ENCODE results near the gene PON2. TPM values are rescaled to one million over a fixed set of nuclear protein-coding genes. Genes with fewer than 3 reads are reported as not detected.

Gene PON2
- total RNA-seq, 1 experiment from 2014 or later, result 213 TPM

- DNase-seq (ENCODE audit: low read depth), result no peak
Observed at GRCh38 chr7:95444796-95445195, 10.0 kb upstream of the PON2 start.

GRCh38 chr7:95441042-95441823 is 6.4 kb upstream of the PON2 start:
- DNase-seq (ENCODE audit: low read depth), result no peak

DNA sequence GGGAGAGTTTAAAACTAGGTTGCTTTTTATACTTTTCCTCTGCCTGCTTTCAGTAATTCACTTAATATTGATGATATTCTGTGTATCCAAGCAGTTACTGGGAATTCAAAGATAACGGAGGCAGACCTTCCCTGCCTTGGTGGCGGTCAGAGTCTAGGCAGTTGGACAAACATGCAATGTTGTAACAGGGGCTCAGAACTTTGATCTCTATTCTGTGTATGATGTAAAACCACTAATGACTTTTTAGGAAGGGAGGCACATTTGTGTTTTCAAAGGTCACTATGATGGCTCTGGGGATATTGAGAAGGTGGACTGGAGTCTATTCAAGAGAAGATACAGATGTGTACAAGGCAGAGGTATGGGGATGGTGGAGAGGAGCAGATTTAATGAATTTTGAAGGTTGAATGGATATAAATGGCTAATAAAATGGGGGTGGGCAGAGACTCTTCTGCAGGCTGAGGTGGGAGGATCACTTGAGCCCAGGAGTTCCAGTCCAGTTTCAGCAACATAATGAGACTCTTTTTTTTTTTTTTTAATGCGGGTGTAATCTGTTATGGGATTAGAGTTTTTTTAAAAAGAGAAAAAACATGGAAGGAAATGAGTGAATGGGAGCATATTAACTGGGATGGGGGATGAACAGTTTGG is 5.7 kb upstream of the PON2 start:
- DNase-seq (ENCODE audit: low read depth), result no peak

GRCh38 chr7:95436407-95436806 is 1.6 kb upstream of the PON2 start:
- DNase-seq (ENCODE audit: low read depth), result no peak

- no peak for DNase-seq (ENCODE audit: low read depth)
Observed at GRCh38 chr7:95435422-95435780, 573 bp upstream of the PON2 start.

GRCh38 chr7:95433952-95434556 is 774 bp downstream of the PON2 start:
- DNase-seq (ENCODE audit: low read depth), result no peak

DNA sequence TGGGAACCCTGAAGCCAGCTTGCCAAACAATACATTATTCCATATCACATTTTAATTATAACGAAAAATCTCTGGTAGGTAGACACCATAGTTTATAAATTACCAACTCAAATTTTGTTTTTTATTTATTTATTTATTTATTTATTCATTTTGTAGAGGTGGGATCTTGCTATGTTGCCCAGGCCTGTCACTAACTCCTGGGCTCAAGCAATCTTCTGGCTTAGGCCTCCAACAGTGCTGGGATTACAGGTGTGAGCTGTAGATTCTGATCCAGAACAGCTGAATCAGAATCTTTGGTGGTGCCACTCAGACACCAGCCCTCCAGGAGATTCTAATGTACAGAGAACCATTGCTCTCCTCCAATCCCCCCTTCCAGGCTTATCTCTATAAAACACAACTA is 1.7 kb downstream of the PON2 start:
- DNase-seq (ENCODE audit: low read depth), result no peak

DNA sequence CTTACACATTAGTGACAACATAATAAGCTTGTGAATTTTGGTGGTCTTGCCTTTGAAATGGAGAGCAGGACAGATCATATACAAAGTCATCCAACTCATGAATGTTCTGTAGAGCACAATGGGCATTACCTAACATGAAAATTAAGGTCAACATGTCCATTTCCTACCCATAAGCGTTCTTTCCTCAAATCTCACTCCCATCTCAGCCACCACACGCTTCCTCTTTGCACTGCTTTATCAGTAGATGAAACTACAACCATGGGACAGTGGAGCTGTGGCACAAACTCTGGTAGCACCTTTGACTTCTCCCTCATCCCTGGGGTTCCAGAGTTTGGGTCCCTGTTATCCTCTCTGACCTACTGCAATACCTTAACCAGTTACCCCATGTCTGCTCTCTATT is 2.2 kb downstream of the PON2 start:
- no peak for DNase-seq (ENCODE audit: low read depth)

DNA sequence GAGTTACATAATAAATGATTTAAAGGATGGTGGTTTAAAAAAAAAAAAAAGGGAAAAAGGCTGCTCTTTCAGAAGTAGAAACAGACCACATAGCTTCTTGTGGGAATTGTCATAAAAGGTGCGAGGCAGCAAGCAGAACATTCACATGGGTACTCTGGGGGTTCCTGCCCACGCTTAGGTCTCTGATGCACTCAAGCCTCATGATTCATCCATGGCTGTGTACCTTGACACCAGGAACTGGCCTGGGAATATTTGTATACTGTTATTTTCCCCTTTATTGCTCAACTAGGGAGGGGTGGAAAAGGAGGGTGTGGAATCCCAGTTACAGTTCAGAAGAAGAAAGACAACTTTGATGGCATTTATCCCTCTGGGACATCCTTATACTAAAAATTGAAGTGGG is 4.0 kb downstream of the PON2 start:
- peak; percentile 37 for DNase-seq (ENCODE audit: low read depth)

DNA sequence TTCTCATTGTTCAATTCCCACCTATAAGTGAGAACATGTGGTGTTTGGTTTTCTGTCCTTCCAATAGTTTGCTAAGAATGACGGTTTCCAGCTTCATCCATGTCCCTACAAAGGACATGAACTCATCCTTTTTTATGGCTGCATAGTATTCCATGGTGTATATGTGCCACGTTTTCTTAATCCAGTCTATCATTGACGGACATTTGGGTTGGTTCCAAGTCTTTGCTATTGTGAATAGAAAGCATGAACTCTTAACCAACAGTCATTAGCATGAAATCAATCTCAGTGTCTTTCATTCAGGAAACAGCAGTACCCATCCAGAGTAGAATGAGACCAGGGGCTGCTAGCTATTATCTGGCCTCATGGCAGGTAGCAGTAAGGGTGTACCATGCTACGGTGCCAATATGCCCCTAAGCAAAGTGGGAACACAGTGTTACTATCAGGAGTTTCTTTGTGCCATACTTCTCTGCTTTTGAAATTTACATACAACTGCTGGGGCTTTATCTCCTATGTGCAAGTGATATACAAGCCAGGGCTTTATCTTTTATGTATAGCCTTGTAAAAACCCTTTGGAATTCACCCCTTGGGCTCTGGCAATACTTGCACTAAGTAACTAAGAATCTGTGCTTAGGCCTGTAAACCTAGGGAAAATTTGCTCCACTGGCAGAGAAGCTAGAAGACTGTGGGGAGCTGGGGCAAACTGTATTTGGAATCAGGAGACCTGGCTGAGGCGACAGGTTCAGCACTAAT is 5.4 kb downstream of the PON2 start:
- no peak for DNase-seq (ENCODE audit: low read depth)

DNA sequence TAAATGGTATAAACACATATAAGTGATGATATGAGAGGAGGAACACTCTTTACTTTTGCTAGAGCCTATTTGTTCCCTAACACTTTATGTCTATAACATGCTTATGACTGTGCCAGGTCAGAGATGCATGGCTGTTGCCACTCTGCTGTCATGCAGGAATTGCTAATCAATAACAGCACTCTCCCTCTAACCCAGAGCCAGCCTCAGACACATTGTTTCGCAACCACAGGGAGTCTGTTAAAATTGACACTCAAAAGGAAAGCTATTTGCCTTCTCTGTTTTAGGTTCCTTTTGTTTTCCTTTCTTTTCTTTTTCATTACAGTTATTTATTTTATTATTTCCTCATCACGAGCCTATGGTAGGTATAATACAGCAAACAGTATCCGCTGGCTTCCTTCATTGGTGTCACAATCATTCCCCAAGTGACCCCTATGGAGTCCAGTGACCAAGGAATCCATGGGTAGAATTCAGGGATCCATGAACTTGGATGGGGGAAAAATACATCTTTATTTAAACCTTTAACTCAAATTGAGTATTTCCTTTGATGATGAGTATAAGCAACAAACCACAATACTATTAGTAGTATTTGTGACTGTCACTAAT is 6.8 kb downstream of the PON2 start:
- DNase-seq (ENCODE audit: low read depth), result no peak

DNA sequence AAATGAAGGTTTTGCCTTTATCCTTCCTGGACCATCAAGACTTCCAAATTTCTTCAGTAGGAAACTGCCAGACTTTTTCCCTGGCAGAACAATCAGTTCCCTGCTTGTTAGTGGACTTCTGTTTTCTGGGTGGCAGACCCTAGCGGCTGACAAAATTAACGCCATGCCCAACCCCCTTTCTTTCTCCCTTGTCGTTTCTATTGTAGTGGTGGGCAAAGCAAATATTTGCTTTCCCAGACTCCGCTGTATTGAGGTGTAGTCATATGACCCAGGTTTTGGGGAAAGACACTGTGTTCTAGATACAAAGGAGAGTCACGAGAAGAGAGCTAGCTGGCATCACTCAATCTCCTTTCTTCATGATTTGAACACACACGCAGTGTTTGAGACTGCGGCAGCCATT is 7.7 kb downstream of the PON2 start:
- DNase-seq (ENCODE audit: low read depth), result no peak

DNA sequence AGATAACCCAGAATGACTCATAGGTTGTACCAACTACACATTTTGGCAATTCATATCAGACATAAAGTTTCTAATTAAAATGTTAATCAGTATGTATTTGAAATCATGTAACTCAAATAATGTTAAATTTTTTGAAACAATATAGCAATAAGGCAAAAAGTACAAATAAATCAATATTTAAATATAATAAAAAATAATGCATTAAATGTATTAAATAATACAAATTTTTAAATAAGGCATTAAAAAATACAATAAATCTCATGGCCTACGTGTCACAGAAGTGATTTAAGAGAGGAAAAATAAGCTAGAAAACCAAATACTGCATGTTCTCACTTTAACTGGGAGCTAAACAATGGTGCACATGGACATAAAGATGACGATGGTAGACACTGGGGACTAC is 9.1 kb downstream of the PON2 start:
- no peak for DNase-seq (ENCODE audit: low read depth)

GRCh38 chr7:95424716-95425115 is 10.1 kb downstream of the PON2 start:
- DNase-seq (ENCODE audit: low read depth), result no peak

DNA sequence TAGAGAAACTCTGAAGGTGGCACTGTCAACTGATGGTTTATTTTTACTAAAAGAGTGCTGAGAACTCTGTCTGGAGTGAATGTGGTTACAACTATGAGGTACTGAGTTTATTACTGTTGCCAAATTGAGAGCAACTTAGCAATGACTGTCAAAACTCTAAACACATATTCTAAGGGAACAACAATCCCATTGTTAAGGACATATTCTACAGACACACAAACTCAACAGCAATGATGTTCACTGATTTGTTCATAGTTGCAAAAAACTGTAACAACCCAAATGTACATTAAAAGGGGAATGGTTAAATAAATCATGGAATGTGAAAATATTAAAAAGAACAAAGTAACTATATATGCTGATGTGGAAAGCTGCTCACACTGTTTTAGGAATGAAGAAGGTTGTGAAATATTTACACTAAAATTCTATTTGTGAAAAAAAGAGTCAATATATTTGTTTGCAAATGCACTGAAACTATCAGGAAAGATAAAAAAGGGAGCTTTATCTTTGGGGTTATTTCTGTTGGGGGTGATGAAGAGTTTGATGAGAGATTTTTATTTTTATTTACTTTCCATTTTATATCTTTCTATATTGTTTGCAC is 12.9 kb downstream of the PON2 start:
- no peak for DNase-seq (ENCODE audit: low read depth)

GRCh38 chr7:95421000-95421846 is 13.6 kb downstream of the PON2 start:
- no peak for DNase-seq (ENCODE audit: low read depth)

- DNase-seq (ENCODE audit: low read depth), result no peak
Observed at GRCh38 chr7:95412075-95412474, 22.8 kb downstream of the PON2 start.

DNA sequence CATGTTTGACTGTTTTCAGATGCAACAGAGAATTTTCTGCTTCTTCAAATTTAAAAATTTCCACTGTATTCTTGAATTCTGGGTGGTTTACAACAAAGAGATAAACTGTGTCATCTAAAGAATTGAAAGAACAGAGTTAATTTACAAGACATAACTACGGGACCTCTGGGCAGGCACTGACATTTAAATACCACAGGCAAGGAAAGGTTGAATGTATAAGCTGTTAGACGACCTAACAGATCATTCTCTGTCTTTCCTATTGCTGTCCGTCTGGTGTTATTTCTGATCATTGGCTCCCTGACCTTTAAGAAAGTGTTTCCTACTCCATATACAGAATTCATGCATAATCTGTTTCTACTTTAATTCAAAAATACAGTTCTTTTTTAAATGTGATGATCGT is 23.2 kb downstream of the PON2 start:
- no peak for DNase-seq (ENCODE audit: low read depth)

DNA sequence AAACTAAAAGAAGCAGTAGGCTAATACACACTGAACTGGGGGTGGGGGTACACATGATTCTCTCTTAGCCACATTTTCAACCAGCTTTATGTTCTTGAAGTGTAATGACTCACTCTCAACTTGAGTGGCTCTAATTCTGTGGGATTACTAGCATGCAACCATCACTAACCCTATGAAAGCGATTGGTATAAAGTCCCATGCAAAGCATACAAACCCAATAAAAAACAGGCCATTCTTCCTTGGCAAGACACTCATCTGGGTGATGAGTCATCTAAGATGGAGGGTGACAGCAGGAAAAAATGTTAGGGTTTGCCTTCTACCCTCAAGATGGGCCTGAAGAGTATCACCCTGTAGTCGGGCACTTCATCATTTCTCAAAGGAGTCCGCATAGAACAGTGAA is 23.8 kb downstream of the PON2 start:
- DNase-seq (ENCODE audit: low read depth), result peak; percentile 83

- no peak for DNase-seq (ENCODE audit: low read depth)
Observed at GRCh38 chr7:95407751-95408150, 27.1 kb downstream of the PON2 start.

- no peak for DNase-seq (ENCODE audit: low read depth)
Observed at GRCh38 chr7:95405800-95406199, 29.0 kb downstream of the PON2 start.

Measured in M059J (cell line).